AG04449 (cell line): Measurements from ENCODE around the gene KRT84.

ENCODE experiments used
- CTCF ChIA-PET: fragments of 350-600 bp; formaldehyde crosslinking; extraction: SDS; loops from one replicate; lab custom pipeline; 2021; ENCODE audit warnings: antibody characterized with exemption; lab: Yijun Ruan, JAX
- POLR2A ChIA-PET: fragments of 400-600, 350-600 bp; formaldehyde crosslinking; extraction: SDS; loops from one replicate; lab custom pipeline; 2020; ENCODE audit warnings: antibody characterized with exemption, inconsistent platforms; lab: Yijun Ruan, JAX
- DNase-seq: peaks from one replicate; pipeline ENCODE4 v3.0.0-alpha.2; 2010; ENCODE audit warnings: low read depth, low spot score
- H3K4me3 ChIP-seq: 2 replicates; pipeline ENCODE4 v1.5.1; 2011; ENCODE audit warnings: low read depth, mild to moderate bottlenecking, control low read depth, low read length
- CTCF ChIP-seq: IDR thresholded peaks from one replicate; pipeline ENCODE4 v1.5.1; 2011; ENCODE audit warnings: mild to moderate bottlenecking, moderate library complexity, low read length, control low read depth, inconsistent platforms; ENCODE audit not compliant: insufficient read depth; ENCODE audit errors: missing control alignments

KRT84 gene

GRCh38 chr12:52369211-52369610 lies 16.2 kb downstream of the KRT84 start:
- DNase-seq: no peak
- CTCF ChIA-PET: interaction anchor here (1.1 to 17.9 kb wide), 12 partner anchors 9 to 611 kb away, joined by 3 to 488 read pairs (median 14); partner anchors contain the start of gene KRT84
- H3K4me3 ChIP-seq: no peak overlapping the region
- POLR2A ChIA-PET: no interaction called here
- no peak for TF ChIP-seq CTCF

GRCh38 chr12:52368508-52368907 lies 16.9 kb downstream of the KRT84 start:
- no peak overlapping the region for H3K4me3 ChIP-seq
- ChIA-PET POLR2A (interaction anchor here (0.5 kb wide), 1 partner anchor 133 kb away, joined by 3 read pairs; no protein-coding TSS in a partner anchor), CTCF (interaction anchor here (0.6 to 17.9 kb wide), 12 partner anchors 8 to 612 kb away, joined by 3 to 488 read pairs (median 14); partner anchors contain the start of gene KRT84)
- DNase-seq: no peak
- TF ChIP-seq CTCF: no peak

GRCh38 chr12:52367876-52368275 lies 17.6 kb downstream of the KRT84 start:
- DNase-seq: no peak
- TF ChIP-seq CTCF: no peak
- ChIA-PET CTCF (interaction anchor here (0.6 to 17.9 kb wide), 8 partner anchors 8 to 512 kb away, joined by 3 to 488 read pairs (median 38); partner anchors contain the start of gene KRT84), POLR2A (no interaction called here)
- H3K4me3 ChIP-seq: no peak overlapping the region

- CTCF ChIA-PET: interaction anchor here (2.7 to 17.9 kb wide), 3 partner anchors 17 to 513 kb away, joined by 12 to 488 read pairs (median 137); partner anchors contain the start of gene KRT84
Observed at GRCh38 chr12:52366738-52367485, 18.5 kb downstream of the KRT84 start, which contains the start of gene KRT85. Gene KRT85, minus strand, starts transcription at chr12:52367481. Its CDS starts 76 bp downstream, at chr12:52367405.

GRCh38 chr12:52364901-52365489 lies 20.5 kb downstream of the KRT84 start:
- ChIA-PET CTCF (interaction anchor here (1.1 to 2.7 kb wide), 5 partner anchors 8 to 520 kb away, joined by 3 to 11 read pairs (median 3); no protein-coding TSS in a partner anchor), POLR2A (no interaction called here)
- DNase-seq: no peak
- no peak overlapping the region for H3K4me3 ChIP-seq
- TF ChIP-seq CTCF: no peak

More at GRCh38 chr12:52366738-52367485, 18.5 kb downstream of the KRT84 start, which contains the start of gene KRT85:
- POLR2A ChIA-PET: no interaction called here
- DNase-seq: no peak
- TF ChIP-seq CTCF: no peak
- no peak within 1 kb of the TSS for H3K4me3 ChIP-seq
